Activated T-cell treated with anti-CD3 and anti-CD28 coated beads, Interleukin-2, amount 50 U/mL, for 24 hours (primary cell): ENCODE results near the gene AGL.
"Not testable (repeated sequence)": the region's sequence is repeated elsewhere in the genome, so short reads cannot be mapped to it uniquely, and the experiment has no call there.

Experiments
- DNase-seq: peaks from one replicate; pipeline ENCODE4 v3.0.0-alpha.2; 2020
- H3K27ac Mint-ChIP-seq: 2 replicates; pipeline ENCODE4 v1.8.0; 2020; ENCODE audit warnings: mild to moderate bottlenecking, mixed read lengths
- H3K27me3 Mint-ChIP-seq: 2 replicates; pipeline ENCODE4 v1.8.0; 2020; ENCODE audit warnings: mixed read lengths
- H3K36me3 Mint-ChIP-seq: 2 replicates; pipeline ENCODE4 v1.8.0; 2020; ENCODE audit warnings: low read depth, mixed read lengths
- H3K4me1 Mint-ChIP-seq: 2 replicates; pipeline ENCODE4 v1.8.0; 2020; ENCODE audit warnings: low read depth, mixed read lengths
- H3K4me3 Mint-ChIP-seq: 2 replicates; pipeline ENCODE4 v1.8.0; 2020; ENCODE audit warnings: mild to moderate bottlenecking, moderate library complexity, mixed read lengths
- H3K9me3 Mint-ChIP-seq: 2 replicates; pipeline ENCODE4 v1.8.0; 2020; ENCODE audit warnings: mixed read lengths

Gene AGL

DNA sequence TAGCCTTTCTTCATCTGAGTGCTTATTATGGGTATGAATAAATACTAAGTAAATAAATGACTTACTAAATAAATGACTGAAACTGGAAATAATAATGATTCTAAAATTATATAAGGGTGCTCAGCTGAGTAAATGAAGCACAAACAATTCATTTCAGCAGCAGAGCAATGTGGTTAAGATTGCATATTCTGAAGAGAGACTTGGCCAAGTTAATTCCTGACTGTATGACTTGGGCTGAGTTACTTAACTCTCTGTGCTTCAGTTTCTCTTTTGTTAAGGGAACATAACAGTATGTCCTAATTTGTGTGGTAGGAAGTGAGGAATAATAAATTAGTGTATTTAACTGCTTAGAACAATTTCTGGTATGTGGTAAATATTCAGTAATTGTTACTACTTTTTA is 19.1 kb downstream of the AGL start:
- no peaks in the 10 kb centered on the region for H3K27me3 Mint-ChIP-seq
- no peaks in the 10 kb centered on the region for H3K9me3 Mint-ChIP-seq
- H3K4me3 Mint-ChIP-seq, result no peak overlapping the region
- no peaks in the 10 kb centered on the region for H3K4me1 Mint-ChIP-seq
- no peak for DNase-seq
- H3K36me3 Mint-ChIP-seq, result peaks cover 32% of the 10 kb centered on the region
- no peak overlapping the region for H3K27ac Mint-ChIP-seq

DNA sequence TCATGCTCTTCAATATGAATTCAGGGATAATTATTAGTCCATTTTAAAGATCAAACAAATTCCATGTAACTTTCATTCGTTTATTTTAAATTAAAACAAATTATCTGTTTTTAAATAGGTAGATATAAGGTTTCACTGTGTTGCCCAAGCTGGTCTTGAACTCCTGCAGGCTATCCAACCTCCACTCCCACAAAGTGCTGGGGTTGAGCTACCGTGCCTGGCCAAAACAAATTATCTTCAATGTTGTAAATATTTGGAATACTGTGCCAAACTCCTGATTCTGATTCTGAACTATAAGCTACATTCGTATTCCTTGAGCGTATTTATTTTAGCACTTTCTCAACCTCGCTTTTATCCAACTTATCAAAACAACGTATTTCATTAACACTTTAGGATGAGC is 19.6 kb downstream of the AGL start:
- no peak overlapping the region for H3K27ac Mint-ChIP-seq
- no peaks in the 10 kb centered on the region for H3K4me1 Mint-ChIP-seq
- H3K36me3 Mint-ChIP-seq, result peaks cover 29% of the 10 kb centered on the region
- no peaks in the 10 kb centered on the region for H3K27me3 Mint-ChIP-seq
- no peak overlapping the region for H3K4me3 Mint-ChIP-seq
- DNase-seq, result no peak
- H3K9me3 Mint-ChIP-seq, result no peaks in the 10 kb centered on the region

DNA sequence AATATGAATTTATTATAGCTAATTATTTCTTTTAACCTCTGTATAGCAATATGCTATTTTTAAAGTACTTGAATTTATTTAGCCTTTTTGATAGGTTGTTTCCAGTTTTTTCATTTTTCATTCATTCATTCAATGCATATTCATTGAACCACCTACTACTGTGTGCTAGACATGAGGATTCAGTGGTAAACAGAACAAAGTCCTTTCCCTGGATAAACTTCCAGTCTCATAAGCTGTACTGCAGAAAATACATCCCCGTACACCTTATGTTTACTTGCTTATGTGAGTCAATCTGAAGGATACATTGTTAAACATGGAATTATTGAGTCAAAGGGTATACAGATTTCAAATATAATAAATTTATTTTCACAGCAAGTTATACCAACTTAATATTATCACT is 21.9 kb downstream of the AGL start:
- H3K9me3 Mint-ChIP-seq, result no peaks in the 10 kb centered on the region
- H3K4me3 Mint-ChIP-seq, result no peak overlapping the region
- H3K27me3 Mint-ChIP-seq, result no peaks in the 10 kb centered on the region

DNA sequence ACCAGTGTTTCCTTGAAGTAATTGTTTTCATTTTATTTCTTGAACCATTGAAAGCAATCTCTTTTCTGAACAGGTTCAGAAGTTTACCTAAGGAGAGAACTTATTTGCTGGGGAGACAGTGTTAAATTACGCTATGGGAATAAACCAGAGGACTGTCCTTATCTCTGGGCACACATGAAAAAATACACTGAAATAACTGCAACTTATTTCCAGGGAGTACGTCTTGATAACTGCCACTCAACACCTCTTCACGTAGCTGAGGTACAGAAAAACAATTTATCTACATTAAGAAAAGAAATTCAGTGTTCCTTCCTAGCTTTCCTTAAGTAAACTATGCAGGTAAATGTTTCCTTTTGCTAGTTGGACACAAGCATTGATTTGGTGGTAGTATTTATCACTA is 27.4 kb downstream of the AGL start:
- peaks cover 48% of the 10 kb centered on the region for H3K36me3 Mint-ChIP-seq
- H3K27me3 Mint-ChIP-seq, result no peaks in the 10 kb centered on the region
- H3K4me1 Mint-ChIP-seq, result no peaks in the 10 kb centered on the region
- no peak for DNase-seq
- no peak overlapping the region for H3K4me3 Mint-ChIP-seq
- H3K9me3 Mint-ChIP-seq, result no peaks in the 10 kb centered on the region
- H3K27ac Mint-ChIP-seq, result no peak overlapping the region

More for the DNA sequence above, 21.9 kb downstream of the AGL start:
- no peak for DNase-seq
- H3K36me3 Mint-ChIP-seq, result peaks cover 34% of the 10 kb centered on the region
- H3K27ac Mint-ChIP-seq, result no peak overlapping the region
- no peaks in the 10 kb centered on the region for H3K4me1 Mint-ChIP-seq

DNA sequence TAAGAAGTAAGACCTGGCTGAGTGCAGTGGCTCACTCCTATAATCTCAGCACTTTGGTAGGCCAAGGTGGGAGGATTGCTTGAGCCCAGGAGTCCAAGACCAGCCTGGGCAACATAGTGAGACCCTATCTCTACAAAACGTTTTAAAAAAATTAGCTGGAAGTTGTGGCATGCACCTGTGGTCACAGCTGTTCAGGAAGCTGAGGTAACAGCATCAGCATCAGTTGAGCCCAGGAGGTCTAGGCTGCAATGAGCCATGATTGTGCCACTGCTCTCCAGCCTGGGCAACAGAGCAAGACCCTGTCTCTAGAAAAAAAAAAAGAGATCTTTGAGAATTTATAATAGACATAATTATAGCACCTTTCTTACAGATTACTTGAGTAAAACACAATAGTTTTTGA is 36.0 kb downstream of the AGL start:
- Mint-ChIP-seq H3K27me3 (no peaks in the 10 kb centered on the region), H3K4me1 (no peaks in the 10 kb centered on the region), H3K27ac (no peak overlapping the region), H3K9me3 (no peaks in the 10 kb centered on the region), H3K4me3 (no peak overlapping the region), H3K36me3 (peaks cover 75% of the 10 kb centered on the region)
- DNase-seq, result no peak

DNA sequence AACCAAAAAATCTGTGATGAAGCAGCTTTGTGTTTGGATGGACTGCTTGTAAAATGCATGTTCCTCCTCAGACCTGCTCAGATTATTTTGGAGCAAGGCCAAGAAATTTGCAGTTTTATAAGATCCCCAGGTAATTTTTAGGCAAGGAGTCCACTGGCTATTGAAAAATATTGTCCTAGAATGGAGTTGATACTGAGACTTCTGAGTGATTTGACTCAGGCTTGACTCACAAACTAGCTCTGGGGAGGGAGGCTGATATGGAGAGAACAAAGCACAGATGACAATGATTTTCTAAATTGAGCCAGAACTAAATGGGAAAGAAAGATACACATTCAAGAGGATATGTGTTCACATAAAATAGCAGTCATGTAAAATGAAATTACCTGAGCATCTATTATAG is 36.7 kb downstream of the AGL start:
- Mint-ChIP-seq H3K4me3 (no peak overlapping the region), H3K9me3 (no peaks in the 10 kb centered on the region), H3K4me1 (no peaks in the 10 kb centered on the region), H3K27ac (no peak overlapping the region), H3K36me3 (peaks cover 74% of the 10 kb centered on the region), H3K27me3 (no peaks in the 10 kb centered on the region)
- no peak for DNase-seq

DNA sequence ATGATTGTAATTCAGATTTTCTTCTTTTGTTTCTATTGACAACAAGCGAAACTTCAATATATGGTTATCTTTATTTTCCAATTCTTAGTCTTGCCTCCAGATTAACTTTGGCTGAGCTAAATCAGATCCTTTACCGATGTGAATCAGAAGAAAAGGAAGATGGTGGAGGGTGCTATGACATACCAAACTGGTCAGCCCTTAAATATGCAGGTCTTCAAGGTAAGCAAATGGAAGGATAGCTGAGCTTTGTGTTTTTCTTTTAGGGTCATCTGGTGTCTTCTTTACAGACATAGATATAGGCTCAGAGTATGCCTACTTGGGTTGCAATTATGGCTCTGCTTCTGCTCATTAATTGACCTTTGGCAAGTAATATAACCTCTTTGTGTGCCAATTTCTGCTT is 37.7 kb downstream of the AGL start:
- no peak overlapping the region for H3K4me3 Mint-ChIP-seq
- no peaks in the 10 kb centered on the region for H3K4me1 Mint-ChIP-seq
- no peak for DNase-seq
- H3K36me3 Mint-ChIP-seq, result peaks cover 72% of the 10 kb centered on the region
- H3K9me3 Mint-ChIP-seq, result no peaks in the 10 kb centered on the region
- no peak overlapping the region for H3K27ac Mint-ChIP-seq
- no peaks in the 10 kb centered on the region for H3K27me3 Mint-ChIP-seq

DNA sequence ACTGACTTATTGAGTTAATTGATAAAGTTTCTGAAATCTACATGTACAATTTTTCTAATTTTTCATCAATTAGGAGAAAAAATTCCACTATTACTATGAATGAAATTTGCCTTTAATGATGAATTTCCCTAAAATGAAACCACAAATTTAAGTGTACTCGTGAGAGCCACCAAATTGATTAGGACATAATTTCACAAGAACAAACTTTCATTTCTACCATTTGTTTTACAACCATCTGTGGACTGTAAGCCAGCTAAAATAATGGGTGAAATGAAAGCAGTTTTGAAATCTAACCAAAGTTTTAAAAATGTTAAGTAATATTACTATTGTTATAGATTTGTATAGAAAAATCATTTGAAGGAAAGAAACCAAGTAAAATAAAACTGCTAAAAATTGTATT is 41.8 kb downstream of the AGL start:
- Mint-ChIP-seq H3K36me3 (peaks cover 68% of the 10 kb centered on the region), H3K27me3 (no peaks in the 10 kb centered on the region), H3K4me3 (no peak overlapping the region), H3K4me1 (no peaks in the 10 kb centered on the region), H3K27ac (no peak overlapping the region), H3K9me3 (no peaks in the 10 kb centered on the region)
- DNase-seq, result no peak

DNA sequence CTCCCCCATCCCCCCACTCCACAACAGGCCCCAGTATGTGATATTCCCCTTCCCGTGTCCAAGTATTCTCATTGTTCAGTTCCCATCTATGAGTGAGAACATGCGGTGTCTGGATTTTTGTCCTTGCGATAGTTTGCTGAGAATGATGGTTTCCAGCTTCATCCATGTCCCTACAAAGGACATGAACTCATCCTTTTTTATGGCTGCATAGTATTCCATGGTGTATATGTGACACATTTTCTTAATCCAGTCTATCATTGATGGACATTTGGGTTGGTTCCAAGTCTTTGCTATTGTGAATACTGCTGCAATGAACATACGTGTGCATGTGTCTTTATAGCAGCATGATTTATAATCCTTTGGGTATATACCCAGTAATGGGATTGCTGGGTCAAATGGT is 53.1 kb downstream of the AGL start:
- not testable (repeated sequence) for H3K4me3 Mint-ChIP-seq, H3K27ac Mint-ChIP-seq, H3K4me1 Mint-ChIP-seq, DNase-seq, H3K27me3 Mint-ChIP-seq
- Mint-ChIP-seq H3K9me3 (peaks cover 11% of the 10 kb centered on the region), H3K36me3 (peaks cover 76% of the 10 kb centered on the region)

DNA sequence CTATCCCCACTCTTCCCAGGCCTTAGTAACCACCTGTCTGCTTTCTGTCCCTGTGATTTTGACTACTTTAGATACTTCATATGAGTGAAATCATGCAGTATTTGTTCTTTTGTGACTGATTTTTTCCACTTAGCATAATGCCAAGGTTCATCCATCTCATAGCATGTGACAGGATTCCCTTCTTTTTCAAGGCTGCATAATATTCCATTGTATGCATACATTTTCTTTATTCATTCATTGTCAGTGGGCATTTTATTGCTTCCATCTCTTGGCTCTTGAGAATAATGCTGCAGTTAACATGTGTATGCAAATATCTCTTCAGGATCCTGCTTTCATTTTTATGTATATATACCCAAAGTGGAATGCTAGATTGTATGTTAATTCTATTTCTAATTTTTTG is 56.4 kb downstream of the AGL start:
- Mint-ChIP-seq H3K27me3 (no peaks in the 10 kb centered on the region), H3K27ac (no peak overlapping the region), H3K4me3 (no peak overlapping the region), H3K4me1 (peaks cover 3% of the 10 kb centered on the region), H3K36me3 (peaks cover 62% of the 10 kb centered on the region), H3K9me3 (peaks cover 11% of the 10 kb centered on the region)
- no peak for DNase-seq

DNA sequence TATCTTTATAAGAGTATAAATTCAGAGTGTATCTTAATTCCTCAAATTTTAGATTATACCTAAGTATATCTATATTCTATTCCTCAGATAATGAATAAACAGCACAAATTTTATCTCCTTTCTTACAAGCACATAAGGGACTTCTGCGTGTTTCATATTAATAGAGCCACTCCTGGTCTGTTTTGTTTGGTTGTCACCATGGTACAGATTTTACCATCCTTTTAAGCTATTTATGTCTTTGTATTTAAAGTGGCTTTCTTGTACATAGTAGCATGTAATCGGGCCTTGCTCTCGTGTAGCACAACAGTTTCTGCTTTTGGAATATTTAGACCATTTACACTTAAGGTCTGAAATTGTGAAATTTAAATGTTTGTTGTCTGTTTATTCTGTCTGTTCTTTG is 67.1 kb downstream of the AGL start:
- H3K4me1 Mint-ChIP-seq, result no peaks in the 10 kb centered on the region
- no peak overlapping the region for H3K4me3 Mint-ChIP-seq
- H3K27me3 Mint-ChIP-seq, result no peaks in the 10 kb centered on the region
- H3K36me3 Mint-ChIP-seq, result peaks cover 68% of the 10 kb centered on the region
- H3K9me3 Mint-ChIP-seq, result no peaks in the 10 kb centered on the region
- no peak overlapping the region for H3K27ac Mint-ChIP-seq
- DNase-seq, result no peak

DNA sequence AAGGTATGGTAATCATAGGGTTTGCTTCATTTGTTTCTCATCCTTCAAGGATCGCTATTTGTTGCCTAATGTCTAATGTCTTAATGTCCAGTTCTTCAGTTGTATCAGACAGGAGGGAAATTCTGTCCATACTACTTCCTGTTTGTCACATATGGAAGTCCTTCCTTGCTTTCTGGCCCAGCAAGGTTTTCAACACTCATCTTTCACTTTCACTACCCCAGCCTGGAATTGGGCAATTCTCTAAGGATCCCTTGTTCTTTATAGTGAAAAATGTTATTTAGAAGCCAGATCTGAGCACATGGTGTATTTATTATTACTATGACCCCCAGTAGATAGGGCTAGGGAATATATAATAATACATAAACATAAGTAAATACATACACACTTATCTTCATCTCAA is 69.1 kb downstream of the AGL start:
- Mint-ChIP-seq H3K27ac (peak overlapping the region; percentile 31), H3K4me1 (no peaks in the 10 kb centered on the region), H3K9me3 (no peaks in the 10 kb centered on the region), H3K27me3 (no peaks in the 10 kb centered on the region), H3K36me3 (peaks cover 61% of the 10 kb centered on the region), H3K4me3 (no peak overlapping the region)
- DNase-seq, result no peak

DNA sequence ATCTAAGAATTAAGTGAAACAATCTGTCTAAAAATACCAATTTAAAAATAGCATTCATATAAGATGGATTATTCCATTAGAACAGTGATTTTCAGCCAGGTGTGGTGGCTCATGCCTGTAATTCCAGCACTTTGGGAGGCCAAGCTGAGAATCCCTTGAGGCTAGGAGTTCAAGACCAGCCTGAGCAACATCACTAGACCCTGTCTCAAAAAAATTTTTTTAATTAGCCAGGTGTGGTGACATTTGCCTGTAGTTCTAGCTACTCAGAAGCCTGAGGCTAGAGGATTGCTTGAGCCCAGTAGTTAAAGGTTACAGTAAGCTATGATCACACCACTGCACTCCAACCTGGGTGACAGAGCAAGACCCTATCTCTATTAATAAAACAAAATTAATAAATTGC is 84.6 kb downstream of the AGL start:
- Mint-ChIP-seq H3K4me1 (no peaks in the 10 kb centered on the region), H3K27me3 (peaks cover 12% of the 10 kb centered on the region), H3K9me3 (no peaks in the 10 kb centered on the region), H3K4me3 (no peak overlapping the region), H3K36me3 (no peaks in the 10 kb centered on the region), H3K27ac (no peak overlapping the region)
- no peak for DNase-seq

DNA sequence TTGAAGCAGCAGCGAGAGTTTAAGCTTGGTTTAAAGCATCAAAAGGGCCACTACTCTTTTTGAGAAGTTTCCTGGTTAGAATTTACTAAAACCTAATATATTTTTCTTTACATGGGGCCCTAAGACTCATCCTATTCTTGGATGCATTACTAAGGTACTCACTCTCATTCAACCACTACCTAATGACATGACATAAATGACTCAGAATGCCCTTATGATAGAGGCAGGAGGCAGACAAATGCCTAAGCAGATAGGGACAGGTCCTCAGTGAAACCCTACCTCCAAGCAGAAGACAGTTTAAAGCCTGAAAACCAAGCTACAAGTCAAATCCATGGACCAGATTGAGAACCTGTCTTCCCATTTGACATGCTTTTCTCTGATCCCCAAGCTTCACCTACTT is 85.4 kb downstream of the AGL start:
- no peak for DNase-seq
- Mint-ChIP-seq H3K4me1 (no peaks in the 10 kb centered on the region), H3K36me3 (no peaks in the 10 kb centered on the region), H3K27me3 (peaks cover 12% of the 10 kb centered on the region), H3K4me3 (no peak overlapping the region), H3K9me3 (no peaks in the 10 kb centered on the region), H3K27ac (no peak overlapping the region)

DNA sequence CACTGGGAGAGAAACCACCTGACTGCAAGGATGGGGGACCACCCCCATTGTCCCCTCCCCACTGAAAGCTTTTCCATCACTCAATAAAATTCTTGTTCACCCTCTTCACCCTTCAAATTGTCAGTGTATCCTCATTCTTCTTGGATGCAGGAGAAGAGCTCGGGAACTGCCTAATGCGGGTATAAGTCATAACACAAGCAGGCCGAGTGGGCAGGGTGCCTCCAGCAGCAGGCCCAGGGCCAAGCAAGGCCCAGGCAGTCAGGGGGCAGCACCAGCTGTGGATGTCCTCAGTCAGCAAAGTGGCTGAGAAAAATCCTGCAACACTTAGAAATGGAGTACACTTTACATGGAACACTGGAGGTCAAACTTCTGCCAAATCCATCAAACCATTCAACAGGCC is 85.9 kb downstream of the AGL start:
- Mint-ChIP-seq H3K4me1 (no peaks in the 10 kb centered on the region), H3K4me3 (no peak overlapping the region), H3K9me3 (no peaks in the 10 kb centered on the region), H3K27me3 (peaks cover 12% of the 10 kb centered on the region), H3K36me3 (no peaks in the 10 kb centered on the region), H3K27ac (no peak overlapping the region)
- no peak for DNase-seq

DNA sequence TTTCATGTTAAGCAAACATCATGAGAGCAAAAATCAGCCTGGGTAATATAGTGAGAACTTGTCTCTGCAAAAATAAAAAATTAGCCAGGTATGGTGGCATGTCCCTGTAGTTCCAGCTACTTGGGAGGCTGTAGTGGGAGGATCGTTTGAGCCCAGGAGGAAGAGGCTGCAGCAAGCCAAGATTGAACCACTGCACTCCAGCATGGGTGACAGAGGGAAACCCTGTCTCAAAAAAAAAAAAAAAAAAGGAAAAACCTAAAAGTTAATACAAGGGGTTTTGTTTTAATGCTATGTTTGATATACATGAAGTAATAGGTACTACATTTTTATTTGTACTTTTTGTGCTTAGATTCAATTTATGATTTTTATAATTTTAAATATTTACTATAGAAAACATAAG is 92.6 kb downstream of the AGL start:
- Mint-ChIP-seq H3K36me3 (no peaks in the 10 kb centered on the region), H3K9me3 (no peaks in the 10 kb centered on the region), H3K27me3 (no peaks in the 10 kb centered on the region), H3K4me3 (no peak overlapping the region), H3K27ac (no peak overlapping the region), H3K4me1 (no peaks in the 10 kb centered on the region)
- no peak for DNase-seq
